Islet precursor cell (in vitro differentiated cells): ENCODE measurements around the gene KRT81.
A peak's percentile ranks its signal among the peaks of the same experiment; 100 is the strongest.
"Not testable (repeated sequence)": the region's sequence is repeated elsewhere in the genome, so short reads cannot be mapped to it uniquely, and the experiment has no call there.

Source experiments
- DNase-seq: peaks from one replicate; pipeline ENCODE4 v3.0.0-alpha.2; 2018

The KRT81 gene

GRCh38 chr12:52252175-52252615, 39.1 kb downstream of the KRT81 start:
- DNase-seq: not testable (repeated sequence)

- DNase-seq: peak; percentile 8
Measured at GRCh38 chr12:52251367-52252051, 39.8 kb downstream of the KRT81 start.

- peak; percentile 73 for DNase-seq
Measured at GRCh38 chr12:52250048-52250990, 41.0 kb downstream of the KRT81 start.

- DNase-seq: peak; percentile 43
Measured at GRCh38 chr12:52249511-52250047, 41.8 kb downstream of the KRT81 start.

- peak; percentile 56 for DNase-seq
Measured at GRCh38 chr12:52248541-52249461, 42.5 kb downstream of the KRT81 start.

GRCh38 chr12:52247622-52248540, 43.5 kb downstream of the KRT81 start:
- DNase-seq: peak; percentile 47

- DNase-seq: no peak
Measured at GRCh38 chr12:52246720-52247621, 44.4 kb downstream of the KRT81 start.

- no peak for DNase-seq
Measured at GRCh38 chr12:52245962-52246569, 45.3 kb downstream of the KRT81 start.

GRCh38 chr12:52245259-52245961, 45.9 kb downstream of the KRT81 start:
- no peak for DNase-seq

GRCh38 chr12:52244615-52244994, 46.7 kb downstream of the KRT81 start:
- DNase-seq: peak; percentile 80

- peak; percentile 61 for DNase-seq
Measured at GRCh38 chr12:52243856-52244614, 47.3 kb downstream of the KRT81 start.

- DNase-seq: peak; percentile 78
Measured at GRCh38 chr12:52243259-52243855, 48.0 kb downstream of the KRT81 start.

GRCh38 chr12:52242442-52243258, 48.7 kb downstream of the KRT81 start:
- DNase-seq: peak; percentile 39

- DNase-seq: peak; percentile 54
Measured at GRCh38 chr12:52241205-52241842, 50.0 kb downstream of the KRT81 start.

GRCh38 chr12:52240247-52240646, 51.1 kb downstream of the KRT81 start:
- DNase-seq: not testable (repeated sequence)

- DNase-seq: no peak
Measured at GRCh38 chr12:52239767-52240166, 51.6 kb downstream of the KRT81 start.
